Femur (tissue), 1 donor: ENCODE data around the gene IZUMO1.
"Not testable (repeated sequence)": the region's sequence is repeated elsewhere in the genome, so short reads cannot be mapped to it uniquely, and the experiment has no call there.

Source experiments
- DNase-seq: peaks from one replicate; pipeline ENCODE4 v3.0.0-alpha.2; 2017

IZUMO1 gene

DNA sequence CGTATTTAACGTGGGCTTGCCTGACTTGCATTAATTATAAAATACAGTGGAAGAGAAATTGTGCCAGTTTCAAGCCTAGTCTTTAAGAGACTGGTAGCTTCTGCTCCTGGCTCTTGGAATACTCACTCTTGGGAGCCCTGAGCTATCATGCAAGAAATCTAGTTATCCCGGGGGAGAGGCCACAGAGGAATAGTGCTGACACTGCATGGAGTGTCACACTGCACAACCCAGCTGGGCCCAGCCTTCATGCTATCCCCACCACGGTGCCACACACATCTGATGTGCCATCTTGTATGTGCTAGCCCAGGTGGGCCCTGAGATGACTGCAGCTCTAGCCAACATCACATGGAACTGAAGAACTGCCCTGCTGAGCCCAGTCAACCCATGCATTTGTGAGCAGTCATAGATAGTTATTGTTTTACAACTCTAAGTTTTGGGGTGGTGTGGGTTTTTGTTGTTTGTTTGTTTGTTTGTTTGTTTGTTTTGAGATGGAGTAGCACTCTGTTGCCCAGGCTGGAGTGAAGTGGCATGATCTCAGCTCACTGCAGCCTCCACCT is 35.5 kb downstream of the IZUMO1 start:
- DNase-seq: no peak

DNA sequence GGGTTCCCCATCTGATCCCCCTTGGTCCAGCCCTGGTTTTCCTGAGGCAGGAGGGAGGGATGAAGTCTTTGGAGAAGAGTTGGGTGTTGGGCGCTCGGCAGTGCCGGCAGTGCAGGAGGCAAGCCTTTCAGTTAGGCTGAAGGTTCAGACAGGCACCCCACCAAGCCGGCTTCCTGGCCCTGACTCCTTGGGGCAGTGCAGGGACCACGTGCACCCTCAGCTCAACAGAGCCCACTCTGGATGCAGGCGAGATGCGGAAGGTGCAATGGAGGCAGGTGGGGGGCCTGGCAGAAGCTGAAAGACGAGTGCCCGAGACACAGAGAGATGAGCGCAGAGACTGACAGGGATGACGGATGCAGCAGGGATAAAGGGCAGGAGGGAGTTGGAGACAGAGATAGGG is 38.2 kb downstream of the IZUMO1 start:
- no peak for DNase-seq

DNA sequence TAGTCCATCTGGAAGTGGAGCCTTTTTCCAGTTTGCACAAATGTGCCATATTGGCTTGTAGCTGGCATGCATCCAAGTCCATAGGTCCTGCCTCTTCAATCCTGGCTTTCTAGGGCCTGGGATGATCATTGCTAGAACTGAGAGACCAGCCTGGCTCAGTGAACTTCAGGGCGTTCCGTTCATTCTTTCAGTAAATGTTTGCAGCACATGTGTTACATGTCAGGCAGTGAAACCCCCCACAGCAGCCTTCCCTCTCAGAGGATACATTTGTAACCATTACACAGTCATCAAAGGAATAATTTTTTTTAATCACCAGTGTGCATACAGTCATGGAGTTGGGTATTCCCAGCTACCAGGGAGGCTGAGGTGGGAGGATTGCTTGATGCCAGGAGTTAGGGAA is 41.3 kb downstream of the IZUMO1 start:
- DNase-seq: no peak

DNA sequence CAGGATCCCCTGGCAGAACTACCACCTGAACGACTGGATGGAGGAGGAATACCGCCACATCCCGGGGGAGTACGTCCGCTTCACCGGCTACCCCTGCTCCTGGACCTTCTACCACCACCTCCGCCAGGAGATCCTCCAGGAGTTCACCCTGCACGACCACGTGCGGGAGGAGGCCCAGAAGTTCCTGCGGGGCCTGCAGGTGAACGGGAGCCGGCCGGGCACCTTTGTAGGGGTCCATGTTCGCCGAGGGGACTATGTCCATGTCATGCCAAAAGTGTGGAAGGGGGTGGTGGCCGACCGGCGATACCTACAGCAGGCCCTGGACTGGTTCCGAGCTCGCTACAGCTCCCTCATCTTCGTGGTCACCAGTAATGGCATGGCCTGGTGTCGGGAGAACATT is 43.4 kb downstream of the IZUMO1 start:
- DNase-seq: no peak

DNA sequence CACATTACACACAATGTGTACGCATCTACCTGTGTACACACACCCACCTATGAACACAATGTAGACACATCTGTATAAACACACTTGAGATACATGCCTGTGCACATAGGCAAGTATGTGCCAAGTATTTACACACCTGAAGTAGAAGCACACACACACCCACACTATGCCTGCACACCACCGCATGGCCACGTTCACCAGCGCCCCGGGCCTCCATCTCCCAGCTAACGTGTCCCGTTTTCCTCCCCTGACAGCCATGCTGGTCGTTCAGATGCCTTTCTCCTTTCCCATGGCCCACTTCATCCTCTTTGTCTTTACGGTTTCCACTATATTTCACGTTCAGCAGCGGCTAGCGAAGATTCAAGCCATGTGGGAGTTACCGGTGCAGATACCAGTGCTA is 44.0 kb downstream of the IZUMO1 start:
- no peak for DNase-seq

DNA sequence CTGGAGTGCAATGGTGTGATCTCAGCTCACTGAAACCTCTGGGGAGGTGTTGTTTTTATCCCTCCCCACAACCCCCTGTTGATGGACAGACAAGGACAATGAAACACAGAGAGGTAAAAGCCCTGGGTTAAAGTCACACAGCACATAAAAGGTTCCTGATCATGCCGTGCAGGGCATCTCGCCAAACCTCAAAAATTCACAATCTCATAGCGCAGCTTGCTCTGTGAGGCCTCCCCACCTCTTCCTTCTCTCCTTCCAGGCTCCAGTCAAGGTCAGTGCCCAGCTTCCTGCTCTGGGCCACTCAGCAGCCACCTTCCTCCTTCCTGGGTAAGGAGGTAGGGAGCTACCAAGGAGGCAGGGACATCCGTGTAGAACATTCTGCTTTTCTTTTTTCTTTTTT is 48.7 kb downstream of the IZUMO1 start:
- DNase-seq: no peak

DNA sequence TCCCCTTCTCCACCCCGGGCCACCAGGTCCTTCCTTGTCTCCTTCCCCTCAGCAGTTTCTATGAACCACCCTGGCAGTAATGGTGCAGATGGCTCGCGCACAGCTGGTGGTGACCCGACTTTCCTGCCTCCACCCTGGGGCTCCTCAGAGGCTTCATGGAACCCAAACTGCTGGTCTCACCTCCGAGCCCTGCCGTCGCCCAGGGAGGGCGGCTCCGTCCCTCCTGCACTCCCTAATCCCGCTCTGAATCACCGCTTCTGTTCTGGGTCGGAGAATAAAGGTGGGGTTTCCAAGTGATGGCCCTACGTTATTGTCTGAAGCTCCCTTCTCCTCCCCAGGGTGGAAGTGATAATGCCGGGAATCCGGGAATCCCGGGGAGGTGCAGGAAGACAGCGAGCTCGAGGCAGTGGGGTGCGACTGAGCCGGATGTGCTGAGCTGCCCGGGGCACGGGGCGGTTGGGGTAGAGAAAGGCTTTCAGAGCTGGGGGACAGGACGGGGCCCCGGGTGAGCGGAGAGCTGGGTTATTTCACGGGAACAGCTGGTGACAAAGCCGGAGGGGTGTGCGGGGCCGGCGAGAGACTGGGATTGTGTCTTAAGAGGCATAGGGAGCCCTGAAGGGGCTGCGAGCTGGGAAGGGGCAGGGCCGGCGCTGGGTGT is 50.2 kb downstream of the IZUMO1 start:
- DNase-seq: no peak

DNA sequence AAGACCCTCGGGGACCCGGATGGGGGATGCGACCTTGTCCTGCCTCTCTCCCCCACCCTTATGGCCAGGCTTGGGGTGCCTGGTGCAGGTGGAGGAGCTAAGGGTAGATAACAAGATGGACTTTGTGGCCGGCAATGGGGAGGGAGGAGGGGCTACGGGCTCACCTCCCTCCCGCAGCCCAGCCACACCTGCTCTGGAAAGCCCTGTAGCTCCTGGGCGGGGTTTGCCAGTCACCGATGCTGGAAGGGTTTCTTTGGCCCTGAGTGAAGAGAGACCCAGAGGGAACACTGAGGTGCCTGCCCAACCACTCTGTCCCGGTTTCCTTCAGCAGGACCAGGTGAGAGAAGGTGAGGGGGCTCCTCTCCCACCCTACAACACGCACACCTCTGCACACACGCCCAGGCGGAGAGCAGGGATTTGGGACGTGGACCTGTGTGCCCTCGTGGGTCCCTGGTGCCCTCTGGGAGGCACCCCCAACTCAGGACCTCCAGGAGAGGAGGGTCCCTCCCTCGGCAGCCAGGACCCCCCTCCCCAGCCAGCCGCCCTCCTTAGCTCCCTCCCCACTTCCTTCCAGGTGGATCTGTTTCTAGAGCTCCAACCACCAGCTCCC is 50.9 kb downstream of the IZUMO1 start, which contains the start of gene FUT2:
Gene FUT2, plus strand, starts transcription at position 229 of the 610 bp plus-strand sequence. CDS start 6,986 bp downstream, outside the sequence.
- no peak for DNase-seq

DNA sequence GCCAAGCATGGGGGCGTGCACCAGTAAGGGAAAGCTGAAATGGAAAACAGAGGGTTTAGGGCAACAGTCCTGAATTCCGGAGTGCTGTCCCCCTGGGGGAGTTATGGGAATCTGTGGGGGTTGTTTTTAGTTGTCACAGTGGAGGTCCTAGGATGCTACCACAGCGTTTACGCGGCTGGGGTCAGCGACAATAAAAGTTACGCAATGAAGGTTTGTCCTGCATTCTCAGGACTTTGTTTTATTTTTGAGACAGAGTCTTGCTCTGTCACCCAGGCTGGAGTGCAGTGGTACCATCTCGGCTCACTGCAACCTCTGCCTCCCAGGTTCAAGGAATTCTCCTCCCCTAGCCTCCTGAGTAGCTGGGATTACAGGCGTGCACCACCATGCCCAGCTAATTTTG is 53.1 kb downstream of the IZUMO1 start:
- not testable (repeated sequence) for DNase-seq
